ENCODE data around the gene ANKRD18A. TPM values are rescaled to one million over a fixed set of nuclear protein-coding genes. Genes with fewer than 3 reads are reported as not detected.

Gene ANKRD18A
- total RNA-seq, 1 experiment from 2014 or later = 46.0 TPM

DNA sequence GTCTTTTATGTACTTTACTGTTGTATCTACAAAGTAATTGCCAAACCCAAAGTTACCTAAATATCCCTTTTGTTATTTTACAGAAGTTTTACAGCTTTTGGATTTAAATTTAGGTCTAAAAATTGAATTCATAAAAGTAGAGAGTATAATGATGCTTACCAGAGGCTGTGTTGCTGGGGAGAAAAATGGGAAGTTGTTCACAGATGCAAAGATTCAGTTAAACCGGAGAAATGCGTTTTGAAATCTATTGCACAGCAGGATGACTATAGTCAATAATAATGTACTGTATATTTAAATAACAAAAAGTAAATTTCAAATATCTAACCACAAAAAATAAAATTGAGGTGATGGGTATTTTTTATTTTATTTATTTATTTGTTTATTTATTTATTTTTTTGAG, 2.6 kb upstream of the ANKRD18A start:
- H3K27me3 Mint-ChIP-seq (ENCODE audit: insufficient read depth, unreplicated experiment) = no peaks in the 10 kb centered on the region
- intact Hi-C loops (cut with micrococcal nuclease) = no loop called here
- TSS peak; percentile 28 for BruUV-seq (replicated peaks)

DNA sequence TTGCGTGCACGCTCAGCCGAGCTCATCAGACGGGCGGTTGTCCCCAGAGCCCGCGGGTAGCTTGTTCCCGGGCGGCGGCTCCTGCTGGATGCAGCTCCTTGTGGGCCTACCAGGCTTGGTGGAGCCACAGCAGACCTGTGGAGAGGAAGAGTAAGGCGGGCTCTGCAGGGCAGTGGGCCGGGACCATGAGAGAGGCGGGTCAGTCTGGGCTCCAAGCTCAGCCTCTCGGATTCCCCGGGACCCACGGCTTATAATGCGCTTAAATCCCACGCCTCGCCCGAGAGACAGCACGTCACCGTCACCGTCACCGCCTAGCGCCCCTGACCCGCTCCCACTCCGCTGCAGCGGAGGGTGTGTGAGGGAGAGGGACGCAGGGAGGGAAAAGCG, 1.9 kb upstream of the ANKRD18A start:
- H3K27me3 Mint-ChIP-seq (ENCODE audit: insufficient read depth, unreplicated experiment) = no peaks in the 10 kb centered on the region
- no peak for DNase-seq (ENCODE audit: unreplicated experiment)
- peaks cover 12% of the 10 kb centered on the region for H3K9me3 Mint-ChIP-seq (ENCODE audit: unreplicated experiment)
- TF ChIP-seq, protein P1, sequence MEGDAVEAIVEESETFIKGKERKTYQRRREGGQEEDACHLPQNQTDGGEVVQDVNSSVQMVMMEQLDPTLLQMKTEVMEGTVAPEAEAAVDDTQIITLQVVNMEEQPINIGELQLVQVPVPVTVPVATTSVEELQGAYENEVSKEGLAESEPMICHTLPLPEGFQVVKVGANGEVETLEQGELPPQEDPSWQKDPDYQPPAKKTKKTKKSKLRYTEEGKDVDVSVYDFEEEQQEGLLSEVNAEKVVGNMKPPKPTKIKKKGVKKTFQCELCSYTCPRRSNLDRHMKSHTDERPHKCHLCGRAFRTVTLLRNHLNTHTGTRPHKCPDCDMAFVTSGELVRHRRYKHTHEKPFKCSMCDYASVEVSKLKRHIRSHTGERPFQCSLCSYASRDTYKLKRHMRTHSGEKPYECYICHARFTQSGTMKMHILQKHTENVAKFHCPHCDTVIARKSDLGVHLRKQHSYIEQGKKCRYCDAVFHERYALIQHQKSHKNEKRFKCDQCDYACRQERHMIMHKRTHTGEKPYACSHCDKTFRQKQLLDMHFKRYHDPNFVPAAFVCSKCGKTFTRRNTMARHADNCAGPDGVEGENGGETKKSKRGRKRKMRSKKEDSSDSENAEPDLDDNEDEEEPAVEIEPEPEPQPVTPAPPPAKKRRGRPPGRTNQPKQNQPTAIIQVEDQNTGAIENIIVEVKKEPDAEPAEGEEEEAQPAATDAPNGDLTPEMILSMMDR (IDR thresholded peaks at IDR 0.05; ENCODE audit: unreplicated experiment) = no peak
- H3K4me3 Mint-ChIP-seq (ENCODE audit: unreplicated experiment) = peak overlapping the region; percentile 62
- POLR2A ChIA-PET = interaction anchor here (0.6 to 1.1 kb wide), 3 partner anchors 10 to 109 kb away, joined by 4 to 5 read pairs (median 5); no protein-coding TSS in a partner anchor
- BruUV-seq (replicated peaks) = no TSS peak
- H3K4me1 Mint-ChIP-seq (ENCODE audit: insufficient read depth, unreplicated experiment) = peaks cover 5% of the 10 kb centered on the region
- CTCF ChIA-PET = interaction anchor here (0.7 to 1.5 kb wide), 2 partner anchors 20 to 85 kb away, joined by 3 to 10 read pairs; no protein-coding TSS in a partner anchor
- no peaks in the 10 kb centered on the region for H3K36me3 Mint-ChIP-seq (ENCODE audit: insufficient read depth, unreplicated experiment)
- H3K27ac Mint-ChIP-seq (ENCODE audit: low read depth, unreplicated experiment) = no peak overlapping the region
- intact Hi-C loops (cut with micrococcal nuclease) = no loop called here

More for the DNA sequence above, 2.6 kb upstream of the ANKRD18A start:
- POLR2A ChIA-PET = interaction anchor here (0.6 to 1.1 kb wide), 2 partner anchors 9 to 108 kb away, joined by 4 to 5 read pairs; no protein-coding TSS in a partner anchor
- CTCF ChIA-PET = interaction anchor here (0.7 to 1.5 kb wide), 2 partner anchors 20 to 84 kb away, joined by 3 to 10 read pairs; no protein-coding TSS in a partner anchor
- Mint-ChIP-seq H3K9me3 (ENCODE audit: unreplicated experiment) (peaks cover 12% of the 10 kb centered on the region), H3K36me3 (ENCODE audit: insufficient read depth, unreplicated experiment) (no peaks in the 10 kb centered on the region), H3K4me3 (ENCODE audit: unreplicated experiment) (peak overlapping the region; percentile 62), H3K27ac (ENCODE audit: low read depth, unreplicated experiment) (no peak overlapping the region), H3K4me1 (ENCODE audit: insufficient read depth, unreplicated experiment) (peaks cover 5% of the 10 kb centered on the region)
- TF ChIP-seq, protein P1 (IDR thresholded peaks at IDR 0.05; ENCODE audit: unreplicated experiment) = no peak
- no peak for DNase-seq (ENCODE audit: unreplicated experiment)

DNA sequence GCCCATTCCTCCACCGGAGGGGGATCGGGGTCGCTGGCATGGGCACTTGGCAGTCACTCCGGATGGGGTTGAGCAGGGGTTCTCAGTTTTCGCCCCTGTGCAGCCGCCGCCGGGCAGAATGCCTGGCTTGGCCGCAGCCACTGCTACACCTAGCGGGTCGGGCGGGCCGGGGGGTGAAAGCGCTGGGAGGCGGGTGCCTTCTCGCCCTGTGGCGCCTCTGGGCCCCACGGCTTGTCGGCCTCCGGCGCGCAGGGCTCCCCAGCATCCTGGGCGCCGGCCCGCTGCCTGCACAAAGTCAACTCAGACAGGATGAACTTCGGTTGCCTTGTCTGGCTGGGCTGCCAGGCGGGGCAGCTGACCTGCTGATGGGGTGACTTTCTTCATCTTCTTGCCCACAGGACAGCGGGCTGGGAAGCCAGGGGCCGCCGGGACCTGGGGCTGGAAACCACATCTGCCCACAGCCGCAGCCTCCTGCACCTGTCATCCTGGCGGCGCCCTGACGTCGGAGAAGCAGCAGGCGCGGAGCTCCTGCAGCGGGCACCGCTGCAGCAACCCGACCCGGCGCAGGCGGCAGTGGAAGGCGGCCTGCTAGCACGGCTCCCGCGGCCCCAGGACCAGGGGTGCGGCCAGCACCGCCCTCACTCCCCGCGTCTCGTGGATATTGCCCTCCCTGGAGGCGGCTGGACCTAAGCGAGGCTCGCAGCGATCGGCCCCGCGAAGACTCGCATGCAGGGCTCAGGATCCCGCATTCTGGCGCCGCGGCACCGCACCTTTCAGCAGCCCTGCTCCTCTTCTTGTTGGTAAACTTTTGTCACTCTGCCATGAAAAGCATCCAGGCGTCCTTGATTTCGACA, 1.3 kb upstream of the ANKRD18A start:
- Mint-ChIP-seq H3K4me3 (ENCODE audit: unreplicated experiment) (peak overlapping the region; percentile 92), H3K36me3 (ENCODE audit: insufficient read depth, unreplicated experiment) (no peaks in the 10 kb centered on the region), H3K9me3 (ENCODE audit: unreplicated experiment) (peaks cover 12% of the 10 kb centered on the region), H3K27me3 (ENCODE audit: insufficient read depth, unreplicated experiment) (no peaks in the 10 kb centered on the region), H3K27ac (ENCODE audit: low read depth, unreplicated experiment) (no peak overlapping the region), H3K4me1 (ENCODE audit: insufficient read depth, unreplicated experiment) (peaks cover 5% of the 10 kb centered on the region)
- ChIA-PET POLR2A (interaction anchor here (0.9 to 2.7 kb wide), 6 partner anchors 11 to 106 kb away, joined by 3 to 17 read pairs (median 5); no protein-coding TSS in a partner anchor), CTCF (interaction anchor here (0.6 to 1.5 kb wide), 12 partner anchors 12 to 528 kb away, joined by 3 to 10 read pairs (median 4); partner anchors contain the start of gene ALDH1B1)
- intact Hi-C loops (cut with micrococcal nuclease) = no loop called here
- TF ChIP-seq, protein P1 (IDR thresholded peaks at IDR 0.05; ENCODE audit: unreplicated experiment) = no peak
- peak; percentile 60 for DNase-seq (ENCODE audit: unreplicated experiment)
- BruUV-seq (replicated peaks) = no TSS peak
